ENCODE measurements around the gene RASAL2.

The RASAL2 gene

DNA sequence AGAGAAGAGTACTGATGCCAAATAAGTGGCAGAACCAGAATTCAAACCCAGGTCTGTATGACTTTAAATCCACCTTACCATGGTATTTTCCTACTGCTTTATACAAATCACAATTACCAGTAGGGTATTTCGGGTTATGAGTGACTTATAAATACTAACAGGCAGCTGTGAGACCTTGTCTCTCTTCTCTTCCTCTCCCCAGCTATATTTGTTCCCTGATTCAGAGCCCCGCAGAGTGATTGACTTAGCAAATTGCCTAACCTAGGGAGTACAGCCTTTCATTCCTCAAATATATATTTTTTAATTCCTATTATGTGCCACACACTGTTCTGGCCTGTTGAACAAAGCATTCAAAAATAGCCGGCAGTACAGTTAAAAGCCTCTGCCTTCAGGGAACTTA is 234.8 kb downstream of the RASAL2 start:
- TF ChIP-seq CTCF (IDR thresholded peaks at IDR 0.05; ENCODE audit: low read depth, low read length): no peak
- DNase-seq (ENCODE audit: low read depth in 2 of 2): no peak
- no peak overlapping the region for H3K4me3 ChIP-seq (replicated peaks in 1 of 2; ENCODE audit: low read depth in 2 of 2, low read length in 2 of 2)

GRCh38 chr1:178330153-178330552 is 236.2 kb downstream of the RASAL2 start:
- no peak for DNase-seq (ENCODE audit: low read depth in 2 of 2)
- H3K4me3 ChIP-seq (replicated peaks in 1 of 2; ENCODE audit: low read depth in 2 of 2, low read length in 2 of 2): no peak overlapping the region
- no peak for TF ChIP-seq CTCF (IDR thresholded peaks at IDR 0.05; ENCODE audit: low read depth, low read length)

- TF ChIP-seq CTCF (IDR thresholded peaks at IDR 0.05; ENCODE audit: low read depth, low read length): no peak
- no peak overlapping the region for H3K4me3 ChIP-seq (replicated peaks in 1 of 2; ENCODE audit: low read depth in 2 of 2, low read length in 2 of 2)
- no peak for DNase-seq (ENCODE audit: low read depth in 2 of 2)
Observed at GRCh38 chr1:178330848-178331497, 237.1 kb downstream of the RASAL2 start.

DNA sequence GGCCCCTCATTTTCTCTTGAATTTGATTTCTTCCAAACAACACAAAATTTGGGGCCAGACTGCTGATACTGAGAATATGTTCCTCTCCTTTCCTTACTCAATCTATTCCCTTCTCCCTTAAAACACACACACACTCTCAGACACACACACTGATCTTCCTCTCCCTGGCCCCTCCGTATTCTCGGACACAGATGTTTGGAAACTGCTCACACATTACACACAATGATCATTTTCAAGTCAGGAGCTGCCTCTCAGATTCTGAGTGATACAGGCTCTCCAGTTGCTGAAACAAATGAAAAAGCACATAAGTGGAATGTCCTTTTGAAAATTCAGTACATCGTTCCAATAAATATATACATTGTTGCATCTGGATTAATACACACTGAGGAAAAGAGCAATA is 241.5 kb downstream of the RASAL2 start:
- no peak for TF ChIP-seq CTCF (IDR thresholded peaks at IDR 0.05; ENCODE audit: low read depth, low read length)
- H3K4me3 ChIP-seq (replicated peaks in 1 of 2; ENCODE audit: low read depth in 2 of 2, low read length in 2 of 2): no peak overlapping the region
- no peak for DNase-seq (ENCODE audit: low read depth in 2 of 2)

GRCh38 chr1:178337091-178337706 is 243.3 kb downstream of the RASAL2 start:
- TF ChIP-seq CTCF (IDR thresholded peaks at IDR 0.05; ENCODE audit: low read depth, low read length): no peak
- no peak for DNase-seq (ENCODE audit: low read depth in 2 of 2)
- H3K4me3 ChIP-seq (replicated peaks in 1 of 2; ENCODE audit: low read depth in 2 of 2, low read length in 2 of 2): no peak overlapping the region

- no peak overlapping the region for H3K4me3 ChIP-seq (replicated peaks in 1 of 2; ENCODE audit: low read depth in 2 of 2, low read length in 2 of 2)
- DNase-seq (ENCODE audit: low read depth in 2 of 2): no peak
- no peak for TF ChIP-seq CTCF (IDR thresholded peaks at IDR 0.05; ENCODE audit: low read depth, low read length)
Observed at GRCh38 chr1:178339834-178340233, 245.9 kb downstream of the RASAL2 start.
